HepG2 (cell line): Measurements from ENCODE around the gene GH2. TPM values are rescaled to one million over a fixed set of nuclear protein-coding genes. Genes with fewer than 3 reads are reported as not detected.
"Not testable (repeated sequence)": the region's sequence is repeated elsewhere in the genome, so short reads cannot be mapped to it uniquely, and the experiment has no call there.

Experiments
- ATAC-seq: fragments of 200-7000 bp; cut with Tn5 transposase; 3 replicates; pipeline ENCODE4 v1.9.1; 2020; ENCODE audit warnings: mild to moderate bottlenecking, moderate library complexity
- BruUV-seq: library from RNA; stranded (reverse); fragments of 400-500 nt; replicated peaks from 2 replicates; lab custom pipeline; 2021; lab: Mats Ljungman, UMichigan
- CTCF ChIA-PET: fragments of 300-600 bp; formaldehyde crosslinking; extraction: SDS; loops from one replicate; lab custom pipeline; 2021; ENCODE audit warnings: low total read pairs, inconsistent platforms, low intra/inter-chr PET ratio; lab: Yijun Ruan, JAX
- POLR2A ChIA-PET: fragments of 350-600 bp; sonication (Branson Sonifier 250); formaldehyde crosslinking; loops from one replicate; lab custom pipeline; 2020; ENCODE audit warnings: antibody characterized with exemption, inconsistent platforms; lab: Yijun Ruan, JAX
- DNase-seq: peaks from one replicate; pipeline ENCODE4 v3.0.0-alpha.2; 2015; ENCODE audit warnings: low spot score
- FAIRE-seq: peaks from 3 replicates; lab custom pipeline; 2011; peaks lifted over from hg19 to GRCh38; lab: Jason Lieb, UNC
- H2AFZ ChIP-seq: one replicate; pipeline ENCODE4 v1.6.1; 2011; ENCODE audit warnings: low read length, inconsistent platforms
- H3K27ac ChIP-seq: fragments of 300-600 bp; 3 replicates; pipeline ENCODE4 v1.8.0; 2011; ENCODE audit warnings: mixed run types, mild to moderate bottlenecking, mixed read lengths, low read length, inconsistent platforms; ENCODE audit not compliant: insufficient read depth; ENCODE audit errors: extremely low read length
- H3K27me3 ChIP-seq, 2 experiments: fragments of 200-600 bp in 1 of 2; 2 replicates in 1 of 2; 3 replicates in 1 of 2; pipeline versions ENCODE4 v1.6.0 to v1.8.0; 2011; ENCODE audit warnings: low read length in 2 of 2, mild to moderate bottlenecking in 2 of 2, moderate library complexity in 2 of 2, inconsistent platforms in 1 of 2; ENCODE audit not compliant: insufficient read depth in 2 of 2, control insufficient read depth in 1 of 2
- H3K36me3 ChIP-seq, 2 experiments: fragments of 200-600 bp in 1 of 2; replicated peaks in 1 of 2; 2 replicates in 1 of 2; 3 replicates in 1 of 2; pipeline versions ENCODE4 v1.5.1 to v1.8.0; 2011; ENCODE audit warnings: low read length in 2 of 2, inconsistent platforms in 1 of 2; ENCODE audit not compliant: insufficient read depth in 2 of 2, control insufficient read depth in 1 of 2
- H3K4me1 ChIP-seq: 2 replicates; pipeline ENCODE4 v1.5.1; 2012; ENCODE audit warnings: low read length, inconsistent platforms; ENCODE audit not compliant: insufficient read depth
- H3K4me2 ChIP-seq: 2 replicates; pipeline ENCODE4 v1.6.0; 2011; ENCODE audit warnings: low read depth, low read length, inconsistent platforms
- H3K4me3 ChIP-seq, 3 experiments: fragments of 200-600 bp in 1 of 3; sonication (generic), shearing (Covaris generic) in 1 of 3; replicated peaks in 1 of 3; 2 replicates each; pipeline ENCODE4 v1.5.1; 2011 to 2016; ENCODE audit warnings: low read length in 3 of 3, inconsistent platforms in 2 of 3, low read depth in 2 of 3, mild to moderate bottlenecking in 2 of 3, control low read depth in 1 of 3, mixed read lengths in 1 of 3; ENCODE audit not compliant: insufficient read depth in 1 of 3
- H3K79me2 ChIP-seq: one replicate; pipeline ENCODE4 v1.6.1; 2011; ENCODE audit warnings: low read length, inconsistent platforms; ENCODE audit not compliant: insufficient read depth
- H3K9ac ChIP-seq: 2 replicates; pipeline ENCODE4 v1.6.0; 2011; ENCODE audit warnings: mild to moderate bottlenecking, low read depth, low read length, inconsistent platforms; ENCODE audit not compliant: insufficient read depth
- H3K9me3 ChIP-seq: 2 replicates; pipeline ENCODE4 v1.5.1; 2012; ENCODE audit warnings: mild to moderate bottlenecking, low read length
- H4K20me1 ChIP-seq: 2 replicates; pipeline ENCODE4 v1.6.0; 2011; ENCODE audit warnings: inconsistent platforms, mild to moderate bottlenecking, low read length, moderate library complexity; ENCODE audit not compliant: insufficient read depth
- ARID2 ChIP-seq: sonication (generic); formaldehyde crosslinking; IDR thresholded peaks from 2 replicates; pipeline ENCODE4 v1.8.1; 2022; ENCODE audit warnings: mild to moderate bottlenecking, missing genetic modification reagents, borderline replicate concordance
- ATF3 ChIP-seq: sonication (generic); formaldehyde crosslinking; IDR thresholded peaks from 2 replicates; pipeline ENCODE4 v1.4.0; 2020; ENCODE audit warnings: missing genetic modification reagents
- DBP ChIP-seq: sonication (generic); formaldehyde crosslinking; IDR thresholded peaks from 2 replicates; pipeline ENCODE4 v1.4.0; 2020; ENCODE audit warnings: missing genetic modification reagents; ENCODE audit errors: not compliant biosample characterization
- JUN ChIP-seq: sonication (generic); formaldehyde crosslinking; IDR thresholded peaks from 2 replicates; pipeline ENCODE4 v1.4.0; 2020; ENCODE audit warnings: mild to moderate bottlenecking, missing genetic modification reagents
- MEF2D ChIP-seq: sonication (generic); formaldehyde crosslinking; IDR thresholded peaks from 2 replicates; pipeline ENCODE4 v1.5.1; 2020; ENCODE audit warnings: mild to moderate bottlenecking, missing genetic modification reagents
- SMAD1 ChIP-seq: sonication (generic); formaldehyde crosslinking; IDR thresholded peaks from 2 replicates; pipeline ENCODE4 v1.4.0; 2020; ENCODE audit warnings: missing genetic modification reagents, low read depth, mild to moderate bottlenecking, borderline replicate concordance
- ZBTB25 ChIP-seq: IDR thresholded peaks from 2 replicates; pipeline ENCODE4 v1.6.1; 2018; ENCODE audit warnings: missing genetic modification reagents
- ZNF251 ChIP-seq: sonication (generic); formaldehyde crosslinking; IDR thresholded peaks from 2 replicates; pipeline ENCODE4 v1.9.0; 2021; ENCODE audit warnings: mild to moderate bottlenecking, missing genetic modification reagents
- ZNF563 ChIP-seq: sonication (generic); formaldehyde crosslinking; IDR thresholded peaks from 2 replicates; pipeline ENCODE4 v1.8.0; 2022; ENCODE audit warnings: mild to moderate bottlenecking, moderate library complexity, missing genetic modification reagents
- ZNF672 ChIP-seq: sonication (generic); formaldehyde crosslinking; IDR thresholded peaks from 2 replicates; pipeline ENCODE4 v1.8.1; 2022; ENCODE audit warnings: missing genetic modification reagents
- ZNF788 ChIP-seq: sonication (generic); formaldehyde crosslinking; IDR thresholded peaks from 2 replicates; pipeline ENCODE4 v1.5.0; 2020; ENCODE audit warnings: mild to moderate bottlenecking, missing genetic modification reagents, borderline replicate concordance
- WGBS: methylation state at CpG from one replicate; pipeline ENCODE4 v1.1.6; 2017; ENCODE audit warnings: low lambda C conversion rate; 5-methylcytosine and 5-hydroxymethylcytosine counted together
- in situ Hi-C: cut with HindIII; loops from 2 replicates; pipeline ENCODE4 v1.10.0; 2017; ENCODE audit warnings: low pct_unique_long_range_greater_than_20kb; ENCODE audit not compliant: extremely low pct_ligation_motif_present
- intact Hi-C: fragments of 100-400 bp; cut with micrococcal nuclease; formaldehyde crosslinking; loops from one replicate; pipeline ENCODE4 v1.10.0; 2022; ENCODE audit not compliant: unreplicated experiment
- polyA plus RNA-seq, 8 experiments: library from polyadenylated mRNA; depleted of rRNA in 3 of 8; stranded (reverse) in 7 of 8; unstranded in 1 of 8; fragments of >200 nt; fragmentation: Illumina TruSeq in 4 of 8; extraction: Trizol in 4 of 8; gene quantifications; 2 replicates each; pipeline versions ENCODE4 v1.2.1 to v1.2.3, GENCODE V29; 2011 to 2016; ENCODE audit warnings: low read depth in 4 of 8, missing spikeins in 1 of 8, mixed read lengths in 1 of 8; ENCODE audit not compliant: insufficient read depth in 1 of 8
- total RNA-seq, 5 experiments: library from RNA; depleted of rRNA; stranded (reverse); fragments of >200 nt; fragmentation: Illumina TruSeq; extraction: Trizol; gene quantifications; 2 replicates each; pipeline ENCODE4 v1.2.3, GENCODE V29; 2016; ENCODE audit warnings: low read depth in 1 of 5
- TF ChIP-seq, protein P1 (sequence below): sonication (generic); formaldehyde crosslinking; IDR thresholded peaks from 2 replicates; pipeline ENCODE4 v1.5.1; 2020; ENCODE audit warnings: missing genetic modification reagents, mild to moderate bottlenecking, borderline replicate concordance

Gene GH2
- total and polyA plus RNA-seq, 2 of the 13 experiments (the other 11 are each of a cell fraction or from before 2014, with no cell fraction given): not detected

GRCh38 chr17:63918789-63919305 lies 37.1 kb upstream of the GH2 start, which contains the start of gene GH1:
TSS of gene GH1 (minus strand) at chr17:63918839. CDS start at chr17:63918776, 63 bp downstream.
- H3K79me2 ChIP-seq, H4K20me1 ChIP-seq, in situ Hi-C loops, DNase-seq, H3K27ac ChIP-seq, H3K4me2 ChIP-seq, BruUV-seq, ATAC-seq, H3K9ac ChIP-seq, H2AFZ ChIP-seq, H3K4me3 ChIP-seq, H3K36me3 ChIP-seq, FAIRE-seq, H3K9me3 ChIP-seq: not testable (repeated sequence)
- 44% methylated on average over 10 of the region's 10 CpGs for WGBS
- ChIA-PET CTCF (interaction anchor here (1.3 to 2.6 kb wide), 5 partner anchors 28 to 107 kb away, joined by 5 to 27 read pairs (median 16); no protein-coding TSS in a partner anchor), POLR2A (interaction anchor here (1.1 to 2.2 kb wide), 3 partner anchors 28 to 227 kb away, joined by 3 to 10 read pairs (median 4); no protein-coding TSS in a partner anchor)
- Histone ChIP-seq H3K4me1 (peaks cover 16% of the 10 kb centered on the region), H3K27me3 (peaks cover 1 to 26% of the 10 kb centered on the region in 2 experiments; a peak in 3 of 5 replicates)
- TF ChIP-seq ZNF251 (CRISPR knock-in tag) (0 out of 2 replicates have a peak, but pooled peaks have one; percentile 19), ZNF788 (CRISPR knock-in tag) (0 out of 2 replicates have a peak, but pooled peaks have one; percentile 8), JUN (CRISPR knock-in tag) (0 out of 2 replicates have a peak, but pooled peaks have one; percentile 16)
- intact Hi-C loops: loop anchor here (2.0 to 10.0 kb wide), 4 partner anchors 32 to 216 kb away; partner anchors contain the start of gene ERN1

GRCh38 chr17:63918305-63918704 lies 36.6 kb upstream of the GH2 start:
- no peak overlapping the region for H2AFZ ChIP-seq
- peaks cover 1 to 32% of the 10 kb centered on the region in 2 experiments; a peak in 3 of 5 replicates for H3K27me3 ChIP-seq
- no peaks in the 10 kb centered on the region for H3K79me2 ChIP-seq
- no peak overlapping the region for H3K4me2 ChIP-seq
- DNase-seq (no peak), ATAC-seq (peak; percentile 70), FAIRE-seq (no peak)
- in situ Hi-C loops (no loop called here), intact Hi-C loops (loop anchor here (2.0 to 10.0 kb wide), 4 partner anchors 32 to 216 kb away; partner anchors contain the start of gene ERN1)
- CTCF ChIA-PET: interaction anchor here (1.6 to 2.6 kb wide), 2 partner anchors 28 to 72 kb away, joined by 25 to 27 read pairs; no protein-coding TSS in a partner anchor
- H3K36me3 ChIP-seq: no peaks in the 10 kb centered on the region
- no peak overlapping the region for H3K9ac ChIP-seq
- WGBS: 25% methylated on average over 9 of the region's 10 CpGs
- H3K4me3 ChIP-seq: no peak overlapping the region
- H4K20me1 ChIP-seq: no peaks in the 10 kb centered on the region
- peaks cover 16% of the 10 kb centered on the region for H3K4me1 ChIP-seq
- POLR2A ChIA-PET: interaction anchor here (2.2 kb wide), 1 partner anchor 28 kb away, joined by 10 read pairs; no protein-coding TSS in a partner anchor
- no TSS peak for BruUV-seq
- no peak overlapping the region for H3K27ac ChIP-seq
- no peaks in the 10 kb centered on the region for H3K9me3 ChIP-seq
- TF ChIP-seq ATF3 (CRISPR knock-in tag) (no peak), ZNF563 (no peak), SMAD1 (CRISPR knock-in tag) (no peak), ZNF788 (CRISPR knock-in tag) (0 out of 2 replicates have a peak, but pooled peaks have one; percentile 8), ZNF672 (CRISPR knock-in tag) (no peak), ARID2 (CRISPR knock-in tag) (no peak), MEF2D (CRISPR knock-in tag) (no peak), ZBTB25 (no peak), DBP (CRISPR knock-in tag) (no peak)
- TF ChIP-seq, protein P1, sequence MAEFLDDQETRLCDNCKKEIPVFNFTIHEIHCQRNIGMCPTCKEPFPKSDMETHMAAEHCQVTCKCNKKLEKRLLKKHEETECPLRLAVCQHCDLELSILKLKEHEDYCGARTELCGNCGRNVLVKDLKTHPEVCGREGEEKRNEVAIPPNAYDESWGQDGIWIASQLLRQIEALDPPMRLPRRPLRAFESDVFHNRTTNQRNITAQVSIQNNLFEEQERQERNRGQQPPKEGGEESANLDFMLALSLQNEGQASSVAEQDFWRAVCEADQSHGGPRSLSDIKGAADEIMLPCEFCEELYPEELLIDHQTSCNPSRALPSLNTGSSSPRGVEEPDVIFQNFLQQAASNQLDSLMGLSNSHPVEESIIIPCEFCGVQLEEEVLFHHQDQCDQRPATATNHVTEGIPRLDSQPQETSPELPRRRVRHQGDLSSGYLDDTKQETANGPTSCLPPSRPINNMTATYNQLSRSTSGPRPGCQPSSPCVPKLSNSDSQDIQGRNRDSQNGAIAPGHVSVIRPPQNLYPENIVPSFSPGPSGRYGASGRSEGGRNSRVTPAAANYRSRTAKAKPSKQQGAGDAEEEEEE (CRISPR knock-in tag): no peak
